Parietal lobe (tissue), 1 donor: ENCODE results near the gene BAG1. TPM values are rescaled to one million over a fixed set of nuclear protein-coding genes. Genes with fewer than 3 reads are reported as not detected.

ENCODE experiments used
- total RNA-seq: library from RNA; depleted of rRNA; stranded (reverse); fragments of >200 nt; gene quantifications from one replicate; pipeline ENCODE4 v1.2.3, GENCODE V29; 2014

The BAG1 gene
- 34.4 TPM for total RNA-seq

GRCh38 chr9:33264473-33265177 lies at the start of gene BAG1, which contains the start of gene CHMP5:
TSS of gene BAG1 (minus strand) at chr9:33264708.
TSS of gene CHMP5 (plus strand) at chr9:33265049. CDS start at chr9:33265079, 30 bp downstream.

DNA sequence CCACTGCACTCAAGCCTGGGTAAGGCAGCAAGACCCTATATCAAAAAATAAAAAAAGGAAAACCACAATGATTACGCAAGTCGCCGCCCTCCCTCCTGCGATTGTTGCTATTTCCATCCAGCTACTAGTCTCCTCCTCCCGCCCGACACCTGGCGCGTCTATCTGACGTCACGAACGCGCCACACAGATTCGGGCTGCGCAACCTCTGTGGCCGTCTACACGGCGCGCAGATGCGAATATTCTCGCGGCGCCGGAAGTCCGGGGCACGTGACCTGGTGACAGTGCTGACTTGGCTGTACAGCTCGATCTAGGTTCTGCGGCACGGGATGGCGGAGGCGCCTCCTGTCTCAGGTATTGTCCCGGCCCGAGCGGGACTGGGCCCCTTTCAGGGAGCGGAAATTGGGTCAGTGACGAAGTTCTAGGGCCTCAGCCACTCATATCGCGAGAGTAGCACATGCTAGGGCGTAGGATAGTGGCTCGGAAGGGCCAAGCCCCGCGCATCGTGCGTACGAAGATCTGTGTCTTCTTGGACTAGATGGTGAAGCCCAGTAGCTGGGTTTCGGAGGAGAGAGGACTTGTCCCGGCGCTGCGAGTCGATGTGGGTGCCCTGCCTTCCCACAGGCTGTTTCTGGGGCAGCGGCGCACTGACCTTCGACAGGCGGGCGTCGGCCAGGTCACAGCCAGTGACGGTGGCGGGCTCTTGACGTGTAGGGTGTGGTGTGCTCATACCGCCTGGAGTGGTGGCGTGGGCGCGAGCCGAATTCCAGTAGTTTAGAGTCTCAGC lies 25.9 kb upstream of the BAG1 start, which contains the start of gene NFX1:
NFX1 (plus strand) TSS at position 270 of the 784 bp plus-strand sequence; CDS start at position 327, 57 bp downstream.

DNA sequence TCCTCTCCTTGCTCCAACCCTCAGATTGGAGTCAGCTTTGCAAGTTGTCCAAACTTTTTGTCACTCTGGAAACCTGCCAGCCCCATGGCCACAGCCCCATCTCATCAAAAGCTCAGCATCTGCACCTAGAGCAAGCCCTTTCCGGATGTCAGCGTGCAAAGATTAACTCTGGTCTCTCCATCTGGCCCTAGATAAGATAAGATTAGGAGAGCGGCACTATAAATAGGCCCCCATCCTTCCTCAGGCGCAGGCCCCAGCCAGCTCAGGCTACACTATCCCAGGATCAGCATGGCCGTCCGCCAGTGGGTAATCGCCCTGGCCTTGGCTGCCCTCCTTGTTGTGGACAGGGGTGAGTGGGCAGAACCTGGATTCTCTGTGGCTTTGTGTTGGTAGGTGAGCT lies 24.6 kb downstream of the BAG1 start, which contains the start of gene SPINK4:
SPINK4 (plus strand) TSS at position 247 of the 400 bp plus-strand sequence; CDS start at position 289, 42 bp downstream.

Other genes starting within 250 kb of the BAG1 start
- gene DNAJA1, start 239.4 kb downstream of the BAG1 start, total RNA-seq, result 173 TPM
- 30.7 TPM for gene SMU1, start 188.0 kb downstream of the BAG1 start, total RNA-seq
- gene B4GALT1, start 97.4 kb downstream of the BAG1 start, total RNA-seq, result 2.2 TPM
- gene SPINK4, start 24.5 kb downstream of the BAG1 start, total RNA-seq, result not detected
- 85.8 TPM for gene CHMP5, start 341 bp upstream of the BAG1 start, total RNA-seq
- 32.2 TPM for gene NFX1, start 25.8 kb upstream of the BAG1 start, total RNA-seq
- not detected for gene AQP7, start 137.9 kb upstream of the BAG1 start, total RNA-seq
- gene AQP3, start 182.9 kb upstream of the BAG1 start, total RNA-seq, result not detected
- gene NOL6, start 209.2 kb upstream of the BAG1 start, total RNA-seq, result 20.7 TPM